Lower lobe of right lung (tissue), 2 donors: ENCODE data around the gene FGGY. TPM values are rescaled to one million over a fixed set of nuclear protein-coding genes. Genes with fewer than 3 reads are reported as not detected.

Experiments
- ATAC-seq, 2 donors: fragments of 200-7000 bp; cut with Tn5 transposase; one replicate each; pipeline ENCODE4 v1.9.1; 2020 to 2022; ENCODE audit warnings: mild to moderate bottlenecking in 2 of 2, moderate library complexity in 2 of 2
- DNase-seq: peaks from one replicate; pipeline ENCODE4 v3.0.0-alpha.2; 2020
- H3K27ac ChIP-seq: fragments of 200-600 bp; one replicate; pipeline ENCODE4 v1.8.0; 2022
- H3K27me3 ChIP-seq: fragments of 200-600 bp; one replicate; pipeline ENCODE4 v1.8.0; 2022; ENCODE audit warnings: low read depth
- H3K36me3 ChIP-seq: fragments of 200-600 bp; one replicate; pipeline ENCODE4 v1.8.0; 2022; ENCODE audit warnings: mild to moderate bottlenecking
- H3K4me1 ChIP-seq: fragments of 200-600 bp; one replicate; pipeline ENCODE4 v1.8.0; 2022
- H3K4me3 ChIP-seq: fragments of 200-600 bp; one replicate; pipeline ENCODE4 v1.8.0; 2022; ENCODE audit warnings: mild to moderate bottlenecking
- H3K9me3 ChIP-seq: fragments of 200-600 bp; one replicate; pipeline ENCODE4 v1.8.0; 2022
- CTCF ChIP-seq: fragments of 200-600 bp; IDR thresholded peaks from one replicate; pipeline ENCODE4 v1.8.0; 2022; ENCODE audit warnings: antibody characterized with exemption, mild to moderate bottlenecking
- intact Hi-C: fragments of 100-400 bp; cut with DNase I; formaldehyde crosslinking; loops from one replicate; pipeline ENCODE4 v1.11.0; 2022
- total RNA-seq: library from RNA; stranded (reverse); fragmentation: NEBNext Ultra II Directional; extraction: Animal tissue kit (Norgen Biotek cat#: 25700); gene quantifications from one replicate; pipeline ENCODE4 v1.2.1, GENCODE V29; 2021
- donor health status: DM: no; HTN: yes; CAD: no; lungs with severe emphysema.

FGGY gene
- total RNA-seq, 1 donor from 2014 or later = 31.4 TPM

GRCh38 chr1:59541161-59541560 is 244.3 kb downstream of the FGGY start:
- no peak overlapping the region for H3K27ac ChIP-seq
- ATAC-seq (no peak), DNase-seq (no peak)
- no peaks in the 10 kb centered on the region for H3K27me3 ChIP-seq
- H3K9me3 ChIP-seq = no peaks in the 10 kb centered on the region
- no peaks in the 10 kb centered on the region for H3K36me3 ChIP-seq
- intact Hi-C loops = no loop called here
- no peaks in the 10 kb centered on the region for H3K4me1 ChIP-seq
- H3K4me3 ChIP-seq = no peak overlapping the region
- TF ChIP-seq CTCF = no peak

GRCh38 chr1:59541891-59542290 is 245.0 kb downstream of the FGGY start:
- H3K27me3 ChIP-seq = no peaks in the 10 kb centered on the region
- no peak overlapping the region for H3K4me3 ChIP-seq
- H3K27ac ChIP-seq = no peak overlapping the region
- no peak for TF ChIP-seq CTCF
- DNase-seq (no peak), ATAC-seq (no peak)
- no peaks in the 10 kb centered on the region for H3K4me1 ChIP-seq
- intact Hi-C loops = no loop called here
- H3K36me3 ChIP-seq = no peaks in the 10 kb centered on the region
- H3K9me3 ChIP-seq = no peaks in the 10 kb centered on the region

GRCh38 chr1:59543211-59543668 is 246.3 kb downstream of the FGGY start:
- no peak overlapping the region for H3K4me3 ChIP-seq
- no peak for DNase-seq

GRCh38 chr1:59544615-59545293 is 247.9 kb downstream of the FGGY start:
- H3K4me3 ChIP-seq = no peak overlapping the region
- H3K36me3 ChIP-seq = no peaks in the 10 kb centered on the region
- no peak for ATAC-seq
- DNase-seq = no peak
- TF ChIP-seq CTCF = no peak
- H3K4me1 ChIP-seq = no peaks in the 10 kb centered on the region
- intact Hi-C loops = no loop called here
- H3K27ac ChIP-seq = no peak overlapping the region
- H3K27me3 ChIP-seq = no peaks in the 10 kb centered on the region
- no peaks in the 10 kb centered on the region for H3K9me3 ChIP-seq

More at GRCh38 chr1:59543211-59543668, 246.3 kb downstream of the FGGY start:
- Histone ChIP-seq H3K9me3 (no peaks in the 10 kb centered on the region), H3K36me3 (no peaks in the 10 kb centered on the region), H3K27me3 (no peaks in the 10 kb centered on the region), H3K4me1 (no peaks in the 10 kb centered on the region), H3K27ac (no peak overlapping the region)
- intact Hi-C loops = no loop called here
- ATAC-seq = peak in 1 of 2 donors; percentile 76
- TF ChIP-seq CTCF = no peak

- H3K9me3 ChIP-seq = no peaks in the 10 kb centered on the region
- H3K27ac ChIP-seq = no peak overlapping the region
- no peak for DNase-seq
- H3K4me1 ChIP-seq = no peaks in the 10 kb centered on the region
- intact Hi-C loops = no loop called here
- no peak overlapping the region for H3K4me3 ChIP-seq
- TF ChIP-seq CTCF = no peak
- H3K36me3 ChIP-seq = no peaks in the 10 kb centered on the region
- H3K27me3 ChIP-seq = no peaks in the 10 kb centered on the region
- ATAC-seq = no peak
These were observed 248.9 kb downstream of the FGGY start for GRCh38 chr1:59545830-59546229.
